Measurements from ENCODE around the gene ELP4. TPM values are rescaled to one million over a fixed set of nuclear protein-coding genes. Genes with fewer than 3 reads are reported as not detected.

Gene ELP4
- polyA plus RNA-seq, 1 donor: 17.4 TPM

- DNase-seq (ENCODE audit: low read depth): no peak
These were observed 290.1 kb downstream of the ELP4 start for GRCh38 chr11:31799435-31800397.

DNA sequence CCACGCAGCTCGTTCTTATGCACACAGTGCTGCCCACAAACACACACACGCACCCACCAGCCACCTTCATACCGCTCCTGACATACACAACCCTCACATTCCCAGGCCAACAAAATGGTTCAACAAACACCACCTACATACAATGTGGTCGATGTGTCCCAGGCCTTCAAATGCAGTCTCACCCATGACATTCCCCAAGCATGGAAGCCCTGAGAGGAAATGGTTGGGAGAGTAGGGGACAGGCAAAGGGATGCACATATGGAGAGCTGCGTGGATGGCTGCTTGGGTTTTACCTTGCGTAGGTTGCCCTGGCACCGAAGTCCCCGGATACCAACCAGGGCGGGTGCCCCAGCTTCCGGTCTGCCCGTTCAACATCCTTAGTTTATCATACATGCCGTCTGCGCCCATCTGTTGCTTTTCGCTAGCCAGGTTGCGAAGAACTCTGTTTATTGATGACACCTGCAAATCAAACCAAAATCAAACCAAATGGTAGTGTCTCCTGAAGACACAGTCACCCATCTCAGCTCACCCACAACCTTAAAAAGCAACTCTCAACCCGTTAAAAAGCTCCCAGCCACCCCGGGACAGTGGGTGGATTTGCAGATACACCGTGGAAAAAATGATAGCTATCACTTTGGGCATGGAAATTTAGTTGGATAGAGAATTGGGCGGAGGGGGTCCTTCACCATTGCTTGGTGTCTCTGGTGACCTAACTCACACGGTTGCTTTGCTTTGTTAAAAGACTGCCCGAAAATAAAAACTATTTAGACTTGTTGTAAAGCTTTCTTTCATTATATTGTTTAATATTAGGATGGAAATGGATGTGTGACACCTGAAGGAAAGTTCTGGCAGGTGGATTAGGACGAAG, 291.1 kb downstream of the ELP4 start:
- no peak for DNase-seq (ENCODE audit: low read depth)

GRCh38 chr11:31801298-31801702, 291.7 kb downstream of the ELP4 start:
- DNase-seq (ENCODE audit: low read depth): no peak

GRCh38 chr11:31802000-31802551, 292.5 kb downstream of the ELP4 start:
- no peak for DNase-seq (ENCODE audit: low read depth)

DNA sequence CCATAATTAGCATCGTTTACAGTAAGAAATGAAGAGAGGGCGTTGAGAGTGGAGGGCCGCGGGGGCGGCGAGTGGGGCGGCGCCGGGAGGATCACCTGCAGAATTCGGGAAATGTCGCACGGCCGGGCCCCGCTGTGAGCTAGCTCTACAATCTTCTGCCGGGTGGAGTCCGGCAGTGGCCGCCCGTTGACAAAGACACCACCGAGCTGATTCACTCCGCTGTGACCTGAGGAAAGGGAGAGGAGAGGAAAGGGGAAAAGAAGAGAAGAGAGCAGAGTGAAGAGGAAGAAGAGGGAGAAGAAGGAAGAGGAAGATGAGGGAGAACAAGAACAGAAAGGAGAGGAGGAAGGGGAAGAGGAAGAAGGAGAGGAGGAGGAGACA, 293.0 kb downstream of the ELP4 start:
- DNase-seq (ENCODE audit: low read depth): no peak

GRCh38 chr11:31802990-31803812, 293.6 kb downstream of the ELP4 start:
- no peak for DNase-seq (ENCODE audit: low read depth)

- no peak for DNase-seq (ENCODE audit: low read depth)
These were observed 294.3 kb downstream of the ELP4 start for GRCh38 chr11:31803813-31804311.

GRCh38 chr11:31804312-31805036, 294.9 kb downstream of the ELP4 start:
- no peak for DNase-seq (ENCODE audit: low read depth)

- DNase-seq (ENCODE audit: low read depth): no peak
These were observed 295.6 kb downstream of the ELP4 start for GRCh38 chr11:31805037-31805628.

GRCh38 chr11:31805629-31806185, 296.1 kb downstream of the ELP4 start:
- DNase-seq (ENCODE audit: low read depth): no peak

GRCh38 chr11:31806186-31806927, 296.8 kb downstream of the ELP4 start:
- no peak for DNase-seq (ENCODE audit: low read depth)

DNA sequence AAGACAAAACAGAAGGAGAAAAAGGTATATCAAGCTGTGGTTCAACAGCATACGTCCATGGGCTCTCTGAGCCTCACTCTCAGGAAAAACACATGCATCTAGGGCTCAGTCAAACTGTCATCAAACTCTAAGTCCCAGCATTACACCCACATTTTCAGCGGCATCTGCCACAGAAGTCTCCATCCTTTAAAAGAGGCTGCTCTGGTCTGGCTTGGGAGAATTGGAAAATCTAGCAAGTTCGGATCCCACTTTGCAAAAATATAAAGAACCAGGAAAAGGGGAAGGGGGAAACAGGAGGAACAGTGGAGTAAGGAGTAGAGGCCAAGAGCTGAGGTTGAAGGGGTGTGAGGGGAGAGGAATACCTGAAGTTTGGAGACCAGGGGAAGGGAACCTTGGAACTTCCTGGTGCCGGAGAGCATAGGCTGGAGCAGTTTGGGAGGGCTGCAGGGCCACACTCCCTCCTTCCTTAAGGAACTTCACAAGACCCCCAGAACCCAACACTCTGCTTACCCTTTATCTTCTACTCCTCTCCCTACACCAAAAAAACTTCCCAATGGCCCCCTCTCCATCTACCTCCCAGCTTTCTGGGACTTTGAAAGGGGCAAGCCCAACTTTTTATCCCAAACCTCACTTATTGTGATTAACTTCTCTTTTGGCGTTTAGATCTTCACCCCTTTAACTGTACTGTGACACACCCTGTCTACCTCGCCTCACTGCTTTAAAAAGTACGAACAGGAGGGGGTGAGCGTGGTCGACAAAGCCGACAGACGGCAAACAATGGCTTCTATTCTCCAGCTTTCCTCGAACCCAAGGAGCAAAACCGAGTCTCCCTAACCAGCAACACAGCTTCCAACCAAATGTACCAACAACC, 297.6 kb downstream of the ELP4 start:
- DNase-seq (ENCODE audit: low read depth): no peak

DNA sequence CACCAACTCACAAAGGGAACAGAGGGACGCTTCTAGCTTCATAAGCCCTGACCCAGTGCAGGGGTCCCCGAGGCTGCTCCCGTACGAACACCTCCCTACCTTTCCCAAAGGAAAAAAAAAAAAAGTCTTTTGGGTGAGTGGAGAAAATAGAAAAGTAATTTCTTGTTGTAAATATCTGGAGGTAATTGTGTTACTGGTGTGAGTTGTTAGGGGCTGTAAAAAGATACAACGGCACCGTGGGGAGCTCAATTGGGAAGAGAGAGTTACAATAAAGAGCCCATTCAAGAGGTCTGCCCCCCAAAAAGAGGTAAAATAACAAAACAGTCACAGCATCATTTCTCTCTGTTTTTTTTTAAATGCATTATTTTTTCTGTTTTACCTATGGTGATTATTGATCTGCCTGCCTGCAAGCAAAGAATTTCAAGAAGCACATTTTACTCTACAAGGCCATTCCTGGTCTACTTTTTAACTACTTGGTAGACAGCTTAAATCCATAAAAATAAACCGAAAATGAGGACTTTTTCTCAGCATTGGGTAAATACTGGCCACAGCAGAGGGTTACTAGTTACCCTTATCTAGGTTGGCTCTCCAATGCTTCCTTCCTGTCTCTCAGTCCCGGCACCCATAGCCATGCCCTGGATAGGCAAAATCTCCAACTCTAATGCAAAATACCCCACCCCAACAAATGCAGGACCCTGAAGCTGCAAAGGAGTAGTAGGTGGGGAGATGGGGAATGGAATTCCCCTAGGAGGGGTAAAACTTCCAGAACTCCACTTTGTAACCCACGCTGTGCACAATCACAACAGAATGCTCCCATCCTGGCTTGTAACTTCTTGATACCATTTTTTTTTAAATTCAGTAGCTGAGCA, 298.5 kb downstream of the ELP4 start:
- no peak for DNase-seq (ENCODE audit: low read depth)

- no peak for DNase-seq (ENCODE audit: low read depth)
These were observed 299.4 kb downstream of the ELP4 start for GRCh38 chr11:31808721-31809540.

GRCh38 chr11:31809541-31809856, 299.9 kb downstream of the ELP4 start:
- DNase-seq (ENCODE audit: low read depth): no peak

All from forelimb muscle (tissue), 1 donor.